Gastrocnemius medialis (tissue), 4 donors: ENCODE measurements around the gene GPC6. TPM values are rescaled to one million over a fixed set of nuclear protein-coding genes. Genes with fewer than 3 reads are reported as not detected.

Experiments
- ATAC-seq, 2 donors: fragments of 150-250 bp; one replicate each; pipeline ENCODE4 v1.9.1; 2016
- DNase-seq, 2 donors: peaks; one replicate each; pipeline ENCODE4 v3.0.0-alpha.2; 2019
- H3K27ac ChIP-seq, 4 donors: fragments of 200-600 bp; sonication (generic); 1 replicate in 1 of 4; 2 replicates in 3 of 4; pipeline ENCODE4 v1.5.1; 2016 to 2018; ENCODE audit warnings: mild to moderate bottlenecking in 2 of 4, moderate library complexity in 1 of 4
- H3K27me3 ChIP-seq, 3 donors: fragments of 200-600 bp; sonication (generic) in 2 of 3; 1 replicate in 1 of 3; 2 replicates in 2 of 3; pipeline versions ENCODE4 v1.5.1 to v1.6.0; 2016 to 2019; ENCODE audit warnings: mild to moderate bottlenecking in 1 of 3, moderate library complexity in 1 of 3
- H3K36me3 ChIP-seq, 2 donors: fragments of 200-600 bp; sonication (generic) in 1 of 2; one replicate each; pipeline ENCODE4 v1.5.1; 2017 to 2018
- H3K4me1 ChIP-seq, 2 donors: fragments of 200-600 bp; sonication (generic) in 1 of 2; one replicate each; pipeline ENCODE4 v1.5.1; 2016 to 2017; ENCODE audit warnings: mild to moderate bottlenecking in 2 of 2
- H3K4me3 ChIP-seq, 4 donors: fragments of 200-600 bp; sonication (generic) in 3 of 4; 1 replicate in 1 of 4; 2 replicates in 3 of 4; pipeline ENCODE4 v1.5.1; 2016 to 2019; ENCODE audit warnings: mild to moderate bottlenecking in 2 of 4
- H3K9me3 ChIP-seq, 3 donors: fragments of 200-600 bp; sonication (generic) in 2 of 3; 1 replicate in 1 of 3; 2 replicates in 2 of 3; pipeline ENCODE4 v1.5.1; 2016 to 2019
- CTCF ChIP-seq, 5 experiments: fragments of 450-650 bp in 3 of 5; fragments of 200-600 bp in 2 of 5; sonication (generic) in 2 of 5; IDR thresholded peaks in 4 of 5; conservative IDR thresholded peaks in 1 of 5; 1 replicate in 4 of 5; 2 replicates in 1 of 5; pipeline ENCODE4 v1.5.1; 2016 to 2019; ENCODE audit warnings: antibody characterized with exemption in 5 of 5, mild to moderate bottlenecking in 3 of 5, moderate library complexity in 3 of 5
- POLR2A ChIP-seq, 2 donors: fragments of 450-650 bp; IDR thresholded peaks; one replicate each; pipeline ENCODE4 v1.6.1; 2017; ENCODE audit warnings: antibody characterized with exemption in 2 of 2, mild to moderate bottlenecking in 2 of 2, moderate library complexity in 2 of 2
- in situ Hi-C, 4 donors: fragments of 200-750 bp; cut with MboI; loops; one replicate each; pipeline versions ENCODE4 v1.15.0 to v1.8.0; 2017; ENCODE audit warnings: low sequenced_read_pairs in 4 of 4
- intact Hi-C: fragments of 100-400 bp; cut with DNase I; formaldehyde crosslinking; loops from one replicate; pipeline ENCODE4 v1.15.1; 2023; ENCODE audit warnings: low total_unique reads
- total RNA-seq, 4 donors: library from RNA; depleted of rRNA; stranded (reverse); fragments of >200 nt; gene quantifications; one replicate each; pipeline versions ENCODE4 v1.1.0 to v1.2.3, GENCODE V29; 2016

The GPC6 gene
- total RNA-seq, 4 donors from 2014 or later, result 0.47 to 0.88 (median 0.59) TPM

DNA sequence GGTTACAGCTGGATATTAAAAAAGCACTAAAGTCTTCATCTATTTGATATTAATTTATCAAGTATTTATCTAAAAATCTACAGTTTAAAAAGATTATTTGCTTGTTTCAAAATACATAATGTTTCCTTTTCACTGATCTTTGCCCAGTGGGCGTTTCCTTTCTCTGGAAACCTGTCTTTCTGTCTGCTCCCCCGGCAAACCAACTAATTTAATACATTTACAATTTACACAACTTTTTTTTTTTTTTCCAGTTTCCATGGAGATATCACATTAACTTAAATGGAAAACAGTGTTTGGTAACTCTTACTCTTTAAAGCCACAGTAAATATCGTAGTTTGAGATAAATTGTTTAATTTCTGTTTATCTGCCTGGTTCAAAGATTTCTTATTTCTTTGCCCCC, 5.3 kb downstream of the GPC6 start:
- ATAC-seq, result no peak
- DNase-seq, result no peak

GRCh38 chr13:93233997-93234416, 7.4 kb downstream of the GPC6 start:
- in situ Hi-C loops (loop anchor here in 1 of 4 donors (25.0 kb wide), 1 partner anchor 1128 kb away; no protein-coding TSS in a partner anchor), intact Hi-C loops (no loop called here)
- Histone ChIP-seq H3K27ac (no peak overlapping the region), H3K4me1 (no peaks in the 10 kb centered on the region), H3K4me3 (no peak overlapping the region), H3K27me3 (peaks cover 0 to under 1% (median 0%) of the 10 kb centered on the region in 3 donors), H3K9me3 (no peaks in the 10 kb centered on the region), H3K36me3 (no peaks in the 10 kb centered on the region)
- TF ChIP-seq POLR2A (IDR thresholded peaks at IDR 0.05), result no peak
- no peak for TF ChIP-seq CTCF (IDR thresholded peaks at IDR 0.05 in 4 of 5, conservative IDR thresholded peaks at IDR 0.05 in 1 of 5)
- ATAC-seq (no peak), DNase-seq (no peak)

More for the DNA sequence above, 5.3 kb downstream of the GPC6 start:
- Histone ChIP-seq H3K36me3 (no peaks in the 10 kb centered on the region), H3K27ac (no peak overlapping the region), H3K9me3 (no peaks in the 10 kb centered on the region), H3K4me1 (peaks cover 0 to 13% of the 10 kb centered on the region in 2 donors), H3K27me3 (peaks cover under 1 to 19% (median 15%) of the 10 kb centered on the region in 3 donors), H3K4me3 (no peak overlapping the region)
- TF ChIP-seq CTCF (IDR thresholded peaks at IDR 0.05 in 4 of 5, conservative IDR thresholded peaks at IDR 0.05 in 1 of 5) (no peak), POLR2A (IDR thresholded peaks at IDR 0.05) (no peak)
- in situ Hi-C loops (loop anchor here in 1 of 4 donors (25.0 kb wide), 1 partner anchor 1130 kb away; no protein-coding TSS in a partner anchor), intact Hi-C loops (no loop called here)

DNA sequence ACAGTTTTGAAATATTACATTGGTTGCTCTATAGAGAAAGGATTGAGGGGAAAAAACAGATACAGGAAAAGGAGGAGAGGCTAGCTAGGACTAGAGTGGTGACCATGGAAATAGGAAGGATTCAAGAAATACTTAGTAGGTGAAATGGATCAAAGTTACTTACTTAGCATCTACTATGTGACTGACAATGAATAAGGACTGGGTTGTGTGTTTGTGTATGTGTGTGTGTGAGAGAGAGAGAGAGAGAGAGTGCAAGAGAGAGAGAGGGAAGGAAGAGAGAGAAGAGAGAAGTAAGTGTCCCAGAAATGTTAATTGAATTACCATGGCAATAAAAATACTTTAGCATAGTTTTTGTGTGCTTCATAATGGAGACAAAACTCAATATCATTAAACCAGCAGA, 7.9 kb downstream of the GPC6 start:
- Histone ChIP-seq H3K4me3 (no peak overlapping the region), H3K27me3 (no peaks in the 10 kb centered on the region), H3K36me3 (no peaks in the 10 kb centered on the region), H3K9me3 (no peaks in the 10 kb centered on the region), H3K4me1 (no peaks in the 10 kb centered on the region), H3K27ac (no peak overlapping the region)
- intact Hi-C loops, result no loop called here
- ATAC-seq, result no peak
- no peak for DNase-seq
- in situ Hi-C loops, result loop anchor here in 1 of 4 donors (25.0 kb wide), 1 partner anchor 1128 kb away; no protein-coding TSS in a partner anchor
- TF ChIP-seq POLR2A (IDR thresholded peaks at IDR 0.05), result no peak
- no peak for TF ChIP-seq CTCF (IDR thresholded peaks at IDR 0.05 in 4 of 5, conservative IDR thresholded peaks at IDR 0.05 in 1 of 5)

- no peaks in the 10 kb centered on the region for H3K9me3 ChIP-seq
- no peaks in the 10 kb centered on the region for H3K27me3 ChIP-seq
- no peak overlapping the region for H3K4me3 ChIP-seq
- no peaks in the 10 kb centered on the region for H3K4me1 ChIP-seq
- TF ChIP-seq CTCF (IDR thresholded peaks at IDR 0.05 in 4 of 5, conservative IDR thresholded peaks at IDR 0.05 in 1 of 5), result no peak
- no peak for TF ChIP-seq POLR2A (IDR thresholded peaks at IDR 0.05)
- intact Hi-C loops, result no loop called here
- H3K27ac ChIP-seq, result peak overlapping the region in 3 of 4 donors; percentile 20 to 66 (median 38)
- DNase-seq (peak; percentile 39 to 60), ATAC-seq (peak; percentile 82 to 86)
- in situ Hi-C loops, result loop anchor here in 1 of 4 donors (25.0 kb wide), 1 partner anchor 1127 kb away; no protein-coding TSS in a partner anchor
- H3K36me3 ChIP-seq, result no peaks in the 10 kb centered on the region
These were observed 8.8 kb downstream of the GPC6 start for GRCh38 chr13:93235258-93236015.
